ENCODE results near the gene TNFRSF14. TPM values are rescaled to one million over a fixed set of nuclear protein-coding genes. Genes with fewer than 3 reads are reported as not detected.
"Not testable (repeated sequence)": the region's sequence is repeated elsewhere in the genome, so short reads cannot be mapped to it uniquely, and the experiment has no call there.

The TNFRSF14 gene
- total RNA-seq, 1 donor from 2014 or later, result 0.61 TPM

- no peak overlapping the region for H3K4me3 Mint-ChIP-seq
These were observed 10.2 kb downstream of the TNFRSF14 start for GRCh38 chr1:2566101-2567045.

GRCh38 chr1:2567083-2567679, 11.0 kb downstream of the TNFRSF14 start:
- Mint-ChIP-seq H3K36me3 (ENCODE audit: low read depth) (no peaks in the 10 kb centered on the region), H3K4me3 (no peak overlapping the region), H3K27ac (ENCODE audit: unreplicated experiment) (no peak overlapping the region), H3K4me1 (peaks cover 4% of the 10 kb centered on the region), H3K9me3 (no peaks in the 10 kb centered on the region), H3K27me3 (ENCODE audit: low read depth) (no peaks in the 10 kb centered on the region)
- TF ChIP-seq CTCF (conservative IDR thresholded peaks at IDR 0.05), result no peak
- no peak for DNase-seq (ENCODE audit: low read depth, low spot score)

More at GRCh38 chr1:2566101-2567045, 10.2 kb downstream of the TNFRSF14 start:
- no peak for TF ChIP-seq CTCF (conservative IDR thresholded peaks at IDR 0.05)
- H3K27me3 Mint-ChIP-seq (ENCODE audit: low read depth), result no peaks in the 10 kb centered on the region
- no peaks in the 10 kb centered on the region for H3K9me3 Mint-ChIP-seq
- peaks cover 4% of the 10 kb centered on the region for H3K4me1 Mint-ChIP-seq
- DNase-seq (ENCODE audit: low read depth, low spot score), result no peak
- H3K36me3 Mint-ChIP-seq (ENCODE audit: low read depth), result no peaks in the 10 kb centered on the region
- H3K27ac Mint-ChIP-seq (ENCODE audit: unreplicated experiment), result peak overlapping the region; percentile 50

- not testable (repeated sequence) for H3K36me3 Mint-ChIP-seq (ENCODE audit: low read depth); H3K4me3 Mint-ChIP-seq; H3K4me1 Mint-ChIP-seq; H3K9me3 Mint-ChIP-seq; H3K27ac Mint-ChIP-seq (ENCODE audit: unreplicated experiment); DNase-seq (ENCODE audit: low read depth, low spot score); H3K27me3 Mint-ChIP-seq (ENCODE audit: low read depth)
These were observed 12.1 kb downstream of the TNFRSF14 start for GRCh38 chr1:2568187-2568816.

- no peak for TF ChIP-seq CTCF (conservative IDR thresholded peaks at IDR 0.05)
- no peaks in the 10 kb centered on the region for H3K9me3 Mint-ChIP-seq
- no peak for DNase-seq (ENCODE audit: low read depth, low spot score)
- H3K36me3 Mint-ChIP-seq (ENCODE audit: low read depth), result no peaks in the 10 kb centered on the region
- peaks cover 2% of the 10 kb centered on the region for H3K27me3 Mint-ChIP-seq (ENCODE audit: low read depth)
- H3K4me1 Mint-ChIP-seq, result no peaks in the 10 kb centered on the region
- H3K27ac Mint-ChIP-seq (ENCODE audit: unreplicated experiment), result peak overlapping the region; percentile 57
- H3K4me3 Mint-ChIP-seq, result no peak overlapping the region
These were observed 12.9 kb downstream of the TNFRSF14 start for GRCh38 chr1:2569060-2569459.

- not testable (repeated sequence) for H3K27ac Mint-ChIP-seq (ENCODE audit: unreplicated experiment); H3K9me3 Mint-ChIP-seq; H3K4me1 Mint-ChIP-seq; DNase-seq (ENCODE audit: low read depth, low spot score); H3K27me3 Mint-ChIP-seq (ENCODE audit: low read depth); H3K36me3 Mint-ChIP-seq (ENCODE audit: low read depth); H3K4me3 Mint-ChIP-seq
These were observed 13.5 kb downstream of the TNFRSF14 start for GRCh38 chr1:2569703-2570102.

- no peak overlapping the region for H3K27ac Mint-ChIP-seq (ENCODE audit: unreplicated experiment)
- no peaks in the 10 kb centered on the region for H3K4me1 Mint-ChIP-seq
These were observed 14.2 kb downstream of the TNFRSF14 start for GRCh38 chr1:2570332-2570731.

More at GRCh38 chr1:2570332-2570731, 14.2 kb downstream of the TNFRSF14 start:
- no peak for DNase-seq (ENCODE audit: low read depth, low spot score)
- H3K4me3 Mint-ChIP-seq, result no peak overlapping the region
- H3K36me3 Mint-ChIP-seq (ENCODE audit: low read depth), result no peaks in the 10 kb centered on the region
- H3K9me3 Mint-ChIP-seq, result no peaks in the 10 kb centered on the region
- no peak for TF ChIP-seq CTCF (conservative IDR thresholded peaks at IDR 0.05)
- peaks cover 2% of the 10 kb centered on the region for H3K27me3 Mint-ChIP-seq (ENCODE audit: low read depth)
